Measurements from ENCODE around the gene ARF1.

GRCh38 chr1:228136901-228137300 is 54.4 kb downstream of the ARF1 start:
- TF ChIP-seq SUZ12 (IDR thresholded peaks at IDR 0.05; ENCODE audit: low read length) (no peak), USF2 (IDR thresholded peaks at IDR 0.05; ENCODE audit: low read length) (no peak), GTF2F1 (IDR thresholded peaks at IDR 0.05; ENCODE audit: borderline replicate concordance, low read depth, low read length) (no peak), POLR2A (IDR thresholded peaks at IDR 0.05; ENCODE audit: control extremely low read depth in 1 of 2, low read depth in 2 of 2, low read length in 2 of 2) (no peak), POLR2AphosphoS5 (IDR thresholded peaks at IDR 0.05; ENCODE audit: low read depth, low read length) (no peak), BRCA1 (IDR thresholded peaks at IDR 0.05; ENCODE audit: low read depth, low read length) (no peak), CTCF (IDR thresholded peaks at IDR 0.05; ENCODE audit: control extremely low read depth in 1 of 3, insufficient read depth in 1 of 3, low read depth in 1 of 3, low read length in 3 of 3) (no peak), EZH2 (IDR thresholded peaks at IDR 0.05; ENCODE audit: low read depth, low read length, severe bottlenecking) (no peak), YY1 (IDR thresholded peaks at IDR 0.05; ENCODE audit: low read depth, low read length) (no peak), SIN3A (conservative IDR thresholded peaks at IDR 0.05 in 1 of 2, IDR thresholded peaks at IDR 0.05 in 1 of 2; ENCODE audit: low read depth in 1 of 2, low read length in 2 of 2) (no peak)
